Neural cell (in vitro differentiated cells): ENCODE measurements around the gene STT3B. TPM values are rescaled to one million over a fixed set of nuclear protein-coding genes. Genes with fewer than 3 reads are reported as not detected.

Source experiments
- H2AFZ ChIP-seq: fragments of 200-600, 300-800 bp; sonication (generic), shearing (Covaris generic); 2 replicates; pipeline ENCODE4 v1.6.0; 2014; ENCODE audit warnings: low read depth, mild to moderate bottlenecking, antibody characterized with exemption, low read length, moderate library complexity
- H3F3A ChIP-seq: fragments of 200-600 bp; shearing (Covaris generic); 2 replicates; pipeline ENCODE4 v1.6.1; 2016; ENCODE audit warnings: mild to moderate bottlenecking, moderate library complexity, mixed read lengths, antibody characterized with exemption, low read length; ENCODE audit not compliant: insufficient read depth, poor library complexity, severe bottlenecking
- H3K27ac ChIP-seq: fragments of 200-600, 300-800 bp; sonication (generic), shearing (Covaris generic); 2 replicates; pipeline ENCODE4 v1.5.1; 2014; ENCODE audit warnings: mild to moderate bottlenecking, low read length, moderate library complexity
- H3K27me3 ChIP-seq: fragments of 300-800, 200-600 bp; sonication (generic), shearing (Covaris generic); 2 replicates; pipeline ENCODE4 v1.6.0; 2014; ENCODE audit warnings: mild to moderate bottlenecking, low read depth, low read length, moderate library complexity; ENCODE audit not compliant: insufficient read depth
- H3K36me3 ChIP-seq: fragments of 300-800, 200-600 bp; sonication (generic), shearing (Covaris generic); 2 replicates; pipeline ENCODE4 v1.5.1; 2014; ENCODE audit warnings: mild to moderate bottlenecking, antibody characterized with exemption, low read length, moderate library complexity; ENCODE audit not compliant: insufficient read depth
- H3K4me2 ChIP-seq: fragments of 300-800, 200-600 bp; sonication (generic), shearing (Covaris generic); 2 replicates; pipeline ENCODE4 v1.6.0; 2014; ENCODE audit warnings: mild to moderate bottlenecking, low read length
- H3K4me3 ChIP-seq: fragments of 300-800, 200-600 bp; sonication (generic), shearing (Covaris generic); 2 replicates; pipeline ENCODE4 v1.5.1; 2014; ENCODE audit warnings: mild to moderate bottlenecking, low read length, moderate library complexity
- H3K79me2 ChIP-seq: fragments of 200-600 bp; shearing (Covaris generic); replicated peaks from 2 replicates; pipeline ENCODE4 v1.6.0; 2014; ENCODE audit warnings: mild to moderate bottlenecking, low read length, moderate library complexity; ENCODE audit not compliant: insufficient read depth
- H3K9ac ChIP-seq: fragments of 300-800, 200-600 bp; sonication (generic), shearing (Covaris generic); 2 replicates; pipeline ENCODE4 v1.6.1; 2016; ENCODE audit warnings: mild to moderate bottlenecking, low read length, mixed read lengths
- H3K9me2 ChIP-seq: fragments of 200-600 bp; shearing (Covaris generic); 2 replicates; pipeline ENCODE4 v1.6.1; 2016; ENCODE audit warnings: mild to moderate bottlenecking, low read length, mixed read lengths; ENCODE audit not compliant: insufficient read depth
- H3K9me3 ChIP-seq: fragments of 200-600, 300-800 bp; sonication (generic), shearing (Covaris generic); 2 replicates; pipeline ENCODE4 v1.6.1; 2016; ENCODE audit warnings: mild to moderate bottlenecking, mixed run types, low read length, moderate library complexity, mixed read lengths
- H4K20me1 ChIP-seq: fragments of 200-600 bp; shearing (Covaris generic); 2 replicates; pipeline ENCODE4 v1.6.1; 2016; ENCODE audit warnings: mild to moderate bottlenecking, mixed run types; ENCODE audit not compliant: insufficient read depth
- CTCF ChIP-seq: fragments of 450-650 bp; IDR thresholded peaks from 2 replicates; pipeline ENCODE4 v1.5.1; 2014; ENCODE audit warnings: antibody characterized with exemption, mild to moderate bottlenecking, moderate library complexity; ENCODE audit not compliant: poor library complexity, severe bottlenecking
- EP300 ChIP-seq: fragments of 450-650 bp; conservative IDR thresholded peaks from 2 replicates; pipeline ENCODE4 v1.6.1; 2014; ENCODE audit warnings: antibody characterized with exemption, mild to moderate bottlenecking, moderate library complexity; ENCODE audit not compliant: poor library complexity, severe bottlenecking
- EZH2 ChIP-seq: fragments of 200-600, 300-800 bp; shearing (Covaris generic), sonication (generic); IDR thresholded peaks from 2 replicates; pipeline ENCODE4 v1.6.1; 2014; ENCODE audit warnings: antibody characterized with exemption, low read length, borderline replicate concordance, mild to moderate bottlenecking; ENCODE audit not compliant: insufficient read depth, poor library complexity, severe bottlenecking
- MXI1 ChIP-seq: fragments of 450-650 bp; conservative IDR thresholded peaks from 2 replicates; pipeline ENCODE4 v1.6.1; 2014; ENCODE audit warnings: antibody characterized with exemption, mild to moderate bottlenecking; ENCODE audit not compliant: poor library complexity, severe bottlenecking
- POLR2AphosphoS5 ChIP-seq: IDR thresholded peaks from 2 replicates; pipeline ENCODE4 v1.6.1; 2012
- RAD21 ChIP-seq: fragments of 450-650 bp; conservative IDR thresholded peaks from 2 replicates; pipeline ENCODE4 v1.6.1; 2014; ENCODE audit warnings: antibody characterized with exemption, mild to moderate bottlenecking, moderate library complexity
- REST ChIP-seq: IDR thresholded peaks from 2 replicates; pipeline ENCODE4 v1.6.1; 2012; ENCODE audit warnings: borderline replicate concordance
- SMC3 ChIP-seq: fragments of 450-650 bp; conservative IDR thresholded peaks from 2 replicates; pipeline ENCODE4 v1.6.1; 2014; ENCODE audit warnings: antibody characterized with exemption, mild to moderate bottlenecking, moderate library complexity; ENCODE audit not compliant: poor library complexity
- TAF1 ChIP-seq: IDR thresholded peaks from 2 replicates; pipeline ENCODE4 v1.6.1; 2012; ENCODE audit warnings: low read depth
- polyA plus RNA-seq: library from polyadenylated mRNA; depleted of rRNA; stranded (reverse); fragments of >200 nt; gene quantifications from 2 replicates; pipeline ENCODE4 v1.2.3, GENCODE V29; 2014

The STT3B gene
- polyA plus RNA-seq, 1 donor from 2014 or later: 100 TPM

- Histone ChIP-seq H3K4me2 (no peak overlapping the region), H3K9me2 (no peaks in the 10 kb centered on the region), H2AFZ (no peak overlapping the region), H3F3A (no peaks in the 10 kb centered on the region), H3K4me3 (no peak overlapping the region), H3K36me3 (no peaks in the 10 kb centered on the region), H3K27ac (no peak overlapping the region), H3K9me3 (no peaks in the 10 kb centered on the region), H3K79me2 (no peaks in the 10 kb centered on the region), H3K27me3 (no peaks in the 10 kb centered on the region), H4K20me1 (no peaks in the 10 kb centered on the region), H3K9ac (no peak overlapping the region)
- TF ChIP-seq REST (no peak), MXI1 (no peak), RAD21 (no peak), EZH2 (no peak), EP300 (no peak), POLR2AphosphoS5 (no peak), SMC3 (no peak), TAF1 (no peak), CTCF (no peak)
These were observed 135.5 kb downstream of the STT3B start for GRCh38 chr3:31668242-31668641.

- Histone ChIP-seq H3K9ac (no peak overlapping the region), H3K36me3 (no peaks in the 10 kb centered on the region), H3K4me2 (no peak overlapping the region), H3K9me2 (no peaks in the 10 kb centered on the region), H3K9me3 (no peaks in the 10 kb centered on the region), H3K79me2 (no peaks in the 10 kb centered on the region), H3F3A (no peaks in the 10 kb centered on the region), H4K20me1 (no peaks in the 10 kb centered on the region), H3K4me3 (no peak overlapping the region), H3K27me3 (no peaks in the 10 kb centered on the region), H3K27ac (no peak overlapping the region), H2AFZ (no peak overlapping the region)
- TF ChIP-seq RAD21 (no peak), POLR2AphosphoS5 (no peak), MXI1 (no peak), CTCF (no peak), SMC3 (no peak), REST (no peak), TAF1 (no peak), EZH2 (no peak), EP300 (no peak)
These were observed 137.4 kb downstream of the STT3B start for GRCh38 chr3:31670136-31670535.
